GOT3 (cell line): ENCODE measurements around the gene DCDC1.
"Not testable (repeated sequence)": the region's sequence is repeated elsewhere in the genome, so short reads cannot be mapped to it uniquely, and the experiment has no call there.

Experiments
- DNase-seq: peaks from one replicate; lab custom pipeline; 2025; ENCODE audit warnings: mixed read lengths; lab: John Stamatoyannopoulos, UW

Gene DCDC1

GRCh38 chr11:31328697-31329096 is 40.8 kb downstream of the DCDC1 start:
- no peak for DNase-seq

DNA sequence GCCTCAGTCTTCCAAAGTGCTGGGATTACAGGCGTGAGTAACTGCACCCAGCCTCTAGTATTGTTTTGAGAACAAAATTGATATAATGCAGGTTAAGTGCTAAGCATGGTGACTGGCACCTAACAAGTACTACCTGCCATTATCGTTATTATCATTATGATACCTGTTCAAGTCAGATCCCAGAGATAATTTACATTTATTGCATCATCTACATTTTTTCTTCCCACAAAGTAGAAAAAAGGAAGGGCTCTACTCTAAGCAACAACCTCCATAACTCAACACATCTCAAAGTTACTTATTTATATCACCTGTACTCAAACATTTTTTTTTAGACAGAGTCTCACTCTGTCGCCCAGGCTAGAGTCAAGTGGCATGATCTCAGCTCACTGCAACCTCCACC is 42.1 kb downstream of the DCDC1 start:
- no peak for DNase-seq

DNA sequence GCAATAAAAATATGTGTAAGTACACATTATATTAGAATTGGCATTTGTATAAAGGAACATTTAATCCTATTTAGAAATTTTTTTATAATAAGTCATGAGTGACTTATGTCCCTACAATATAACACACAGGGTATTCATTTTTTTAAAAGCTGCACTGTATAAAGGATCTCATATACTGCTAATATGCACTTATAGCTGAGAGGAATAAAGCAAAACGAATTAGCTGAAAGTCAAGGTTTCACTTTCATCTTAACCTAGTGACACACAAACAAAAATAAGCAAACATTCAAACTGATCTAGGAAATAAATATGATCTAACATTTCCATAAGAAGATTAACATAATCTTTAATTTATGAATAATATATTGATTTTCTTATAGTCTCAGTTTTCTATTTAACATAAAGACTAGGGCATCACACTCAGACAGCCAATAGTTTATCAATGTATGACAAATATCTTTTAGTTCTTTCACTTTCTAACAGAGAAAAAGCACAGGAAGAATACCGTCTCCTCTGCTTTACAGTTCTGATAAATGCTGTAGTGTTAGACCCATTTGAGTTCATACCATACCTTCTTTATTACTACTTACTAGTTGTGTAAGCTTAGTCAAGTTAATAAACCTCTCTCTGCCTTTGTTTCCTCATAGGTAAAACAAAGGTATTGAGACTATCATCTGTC is 42.9 kb downstream of the DCDC1 start:
- DNase-seq: no peak

GRCh38 chr11:31325160-31325559 is 44.4 kb downstream of the DCDC1 start:
- no peak for DNase-seq

GRCh38 chr11:31323145-31323544 is 46.4 kb downstream of the DCDC1 start:
- no peak for DNase-seq

GRCh38 chr11:31321494-31321893 is 48.0 kb downstream of the DCDC1 start:
- not testable (repeated sequence) for DNase-seq

DNA sequence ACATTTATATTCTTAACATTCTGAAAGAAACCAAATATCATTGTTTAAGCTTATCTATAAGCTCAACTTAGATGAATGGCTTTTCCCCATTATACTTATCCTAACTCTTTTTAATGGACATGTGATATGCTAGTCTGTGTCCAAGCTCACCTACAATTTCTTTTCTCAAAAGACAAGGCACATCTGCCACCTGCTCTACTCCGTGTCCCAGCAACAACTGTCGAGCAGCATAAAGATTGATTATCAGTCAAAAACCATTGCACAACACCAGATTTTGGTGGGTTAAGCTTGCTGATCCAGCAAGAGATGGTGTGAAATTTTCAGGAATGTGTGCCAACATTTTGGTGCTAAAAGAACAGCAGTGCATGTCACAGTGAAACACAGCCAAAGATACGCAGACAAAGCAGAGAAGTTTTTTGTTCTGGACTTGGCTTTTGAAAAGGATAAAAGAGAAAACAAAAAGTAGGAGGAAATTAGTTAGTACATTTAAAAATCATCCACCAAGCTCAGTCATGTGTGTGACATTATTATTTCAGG is 65.8 kb downstream of the DCDC1 start:
- DNase-seq: no peak

- no peak for DNase-seq
These were observed 67.7 kb downstream of the DCDC1 start for GRCh38 chr11:31301549-31302510.

DNA sequence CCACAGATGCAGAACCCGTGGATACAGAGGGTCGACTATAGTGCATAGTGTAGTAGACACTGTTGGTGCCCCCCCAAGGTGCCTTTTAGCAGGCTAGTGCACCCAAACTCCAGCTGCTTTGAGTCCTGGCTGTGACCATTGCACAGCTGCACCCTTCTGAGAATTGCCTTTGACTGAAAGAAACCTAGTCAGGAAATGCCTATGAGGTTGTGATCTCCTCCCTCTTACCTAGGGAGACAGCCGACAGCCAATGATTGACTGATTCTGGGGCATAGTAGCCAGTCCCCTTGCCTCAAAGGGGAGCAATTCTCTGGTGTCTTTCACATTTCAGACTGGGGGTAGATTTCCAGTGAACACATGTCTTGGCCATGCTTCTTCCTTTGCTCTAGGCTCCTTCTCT is 74.2 kb downstream of the DCDC1 start:
- no peak for DNase-seq

DNA sequence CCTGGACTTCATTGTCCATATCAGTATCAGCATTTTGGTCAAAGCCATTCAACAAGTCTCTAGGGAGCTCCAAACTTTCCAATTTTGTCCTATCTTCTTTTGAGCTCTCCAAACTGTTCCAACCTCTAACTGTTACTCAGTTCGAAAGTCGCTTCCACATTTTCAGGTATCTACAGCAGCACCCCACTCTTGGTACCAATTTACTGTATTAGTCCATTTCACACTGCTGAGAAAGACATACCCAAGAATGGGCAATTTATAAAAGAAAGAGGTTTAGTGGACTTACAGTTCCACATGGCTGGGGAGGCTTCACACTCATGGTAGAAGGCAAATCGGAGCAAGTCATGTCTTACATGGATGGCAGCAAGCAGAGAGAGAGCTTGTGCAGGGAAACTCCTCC is 96.0 kb downstream of the DCDC1 start:
- DNase-seq: not testable (repeated sequence)

- no peak for DNase-seq
These were observed 101.8 kb downstream of the DCDC1 start for GRCh38 chr11:31267720-31268119.

GRCh38 chr11:31264834-31265233 is 104.7 kb downstream of the DCDC1 start:
- DNase-seq: no peak

DNA sequence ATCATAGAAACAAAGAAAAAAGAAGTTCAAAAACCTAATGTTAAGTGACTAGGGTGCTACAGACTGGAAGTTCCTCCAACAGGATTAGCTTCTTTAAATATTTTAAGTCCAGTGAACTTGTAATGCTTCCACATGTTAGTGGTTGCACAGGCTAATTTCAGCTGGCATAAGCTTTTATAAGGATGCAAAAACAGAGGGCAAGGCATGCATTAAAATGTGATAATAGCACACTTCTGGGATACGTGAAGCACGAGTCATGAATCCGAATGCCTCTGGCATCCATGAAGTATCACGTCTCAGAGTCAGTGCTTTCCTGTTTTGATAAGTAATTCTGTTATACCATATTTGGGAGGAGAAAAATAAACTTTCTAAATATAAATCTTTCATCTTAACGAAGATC is 106.8 kb downstream of the DCDC1 start:
- no peak for DNase-seq

DNA sequence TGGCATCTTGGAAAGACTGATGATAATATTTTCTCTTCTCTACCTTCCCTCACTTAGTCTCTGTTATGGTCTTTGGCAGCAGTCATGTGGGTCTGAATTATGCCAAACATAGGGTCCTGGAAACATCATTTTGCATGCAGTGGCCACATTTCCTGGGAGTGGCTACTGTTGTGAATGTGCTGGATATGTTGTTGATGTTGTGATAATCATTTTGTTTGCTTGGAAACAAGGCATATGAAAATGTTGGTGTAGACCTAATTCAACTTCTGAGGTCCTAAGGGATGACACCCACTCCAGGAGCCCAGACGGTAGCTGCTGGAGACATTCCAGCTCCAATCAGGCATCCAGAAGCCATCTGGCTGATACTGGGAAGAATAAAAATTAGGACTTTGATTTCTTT is 109.7 kb downstream of the DCDC1 start:
- DNase-seq: no peak

GRCh38 chr11:31254415-31254814 is 115.1 kb downstream of the DCDC1 start:
- no peak for DNase-seq

DNA sequence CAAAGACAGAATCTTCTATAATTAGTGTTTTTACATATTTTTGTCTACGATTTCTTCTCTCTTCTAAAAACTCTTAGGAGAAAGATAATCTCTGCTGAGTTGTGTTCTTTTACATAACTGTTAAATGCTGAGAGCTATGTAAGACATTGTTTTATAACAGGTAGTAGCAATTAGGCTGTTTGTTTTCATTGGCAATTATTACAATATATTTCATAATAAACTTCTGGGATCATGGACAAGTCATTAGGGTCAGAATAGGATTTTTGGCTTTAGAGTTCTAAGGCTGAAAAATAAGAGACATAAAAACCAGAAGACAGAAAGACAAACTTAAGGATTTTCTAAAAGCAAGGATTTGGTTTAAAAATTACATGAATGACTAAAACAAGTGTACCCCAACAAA is 120.8 kb downstream of the DCDC1 start:
- DNase-seq: no peak

DNA sequence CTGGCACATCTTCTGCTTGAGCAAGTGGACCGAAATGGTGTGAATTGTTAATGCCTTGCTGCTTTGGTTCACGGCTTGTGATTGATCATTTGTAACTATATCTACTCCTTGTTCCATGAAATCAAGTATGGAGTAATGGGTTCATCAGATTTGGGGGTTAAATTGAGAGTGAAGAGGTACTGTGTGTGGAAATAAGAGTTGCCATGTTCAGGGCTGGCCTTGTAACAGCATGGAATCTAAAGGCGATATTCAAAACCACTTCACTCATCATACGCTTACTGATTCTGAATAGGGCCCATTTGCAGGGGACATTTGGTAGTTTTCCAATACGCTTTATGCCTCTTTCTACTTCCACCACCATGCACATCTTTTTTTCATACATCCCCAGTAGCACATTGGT is 122.2 kb downstream of the DCDC1 start:
- DNase-seq: no peak

DNA sequence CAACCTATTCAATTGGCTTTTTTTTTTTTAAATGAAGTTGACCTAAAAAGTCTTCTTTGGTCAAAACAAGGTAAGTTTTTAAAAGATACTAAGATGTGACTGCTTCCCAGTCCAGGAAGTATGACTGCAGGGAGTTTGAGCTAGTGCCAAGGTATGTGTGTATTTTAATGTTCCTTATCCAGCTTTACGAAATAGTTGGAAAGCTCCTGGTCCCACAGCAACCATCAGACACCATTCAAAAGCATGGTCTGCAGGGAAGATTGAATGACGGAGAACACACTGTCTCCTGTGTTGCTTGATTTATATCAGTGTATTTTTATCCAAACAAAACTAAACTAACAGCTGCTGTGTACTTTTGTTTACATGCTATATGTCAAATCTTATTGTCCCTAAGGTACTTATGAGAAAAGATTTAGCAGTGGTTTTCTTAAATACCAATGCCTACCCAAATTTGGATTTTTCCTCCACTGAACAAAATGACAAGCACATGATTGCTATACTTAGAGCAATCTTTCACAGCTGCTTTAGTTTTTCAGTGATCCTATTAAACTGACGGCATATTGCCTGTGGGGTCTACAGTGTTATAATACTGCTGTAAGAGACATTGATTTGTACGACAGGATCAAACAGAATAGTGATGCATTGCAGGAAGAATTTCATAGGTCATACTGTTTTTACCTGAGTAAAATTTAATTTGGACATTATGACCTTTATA is 122.9 kb downstream of the DCDC1 start:
- no peak for DNase-seq

DNA sequence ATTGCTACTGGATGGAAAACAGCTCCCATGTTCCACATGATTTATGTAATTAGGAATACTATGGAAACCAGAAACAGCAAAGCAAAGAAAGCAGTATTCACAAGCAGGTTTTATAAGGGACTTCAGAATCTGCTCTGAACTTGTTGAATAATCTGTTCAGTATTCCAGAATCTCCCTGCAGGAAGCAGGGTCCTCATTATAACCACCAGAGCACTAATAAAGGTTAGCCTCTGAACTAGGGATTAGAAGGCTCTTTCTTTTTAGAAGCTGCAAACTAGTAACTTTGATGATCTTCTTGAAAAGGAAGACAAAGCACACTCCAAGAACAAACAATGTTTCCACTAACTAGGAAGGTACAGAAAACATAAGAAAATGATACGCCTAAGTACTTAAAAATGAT is 125.8 kb downstream of the DCDC1 start:
- no peak for DNase-seq

GRCh38 chr11:31240340-31240904 is 129.1 kb downstream of the DCDC1 start:
- no peak for DNase-seq

- no peak for DNase-seq
These were observed 131.4 kb downstream of the DCDC1 start for GRCh38 chr11:31237819-31238760.
